Gastrocnemius medialis (tissue), 4 donors: Measurements from ENCODE around the gene GRM3.

Experiments
- POLR2A ChIP-seq, 2 donors: fragments of 450-650 bp; IDR thresholded peaks; one replicate each; pipeline ENCODE4 v1.6.1; 2017; ENCODE audit warnings: antibody characterized with exemption in 2 of 2, mild to moderate bottlenecking in 2 of 2, moderate library complexity in 2 of 2
- TF ChIP-seq, protein P1 (sequence below), 5 experiments: fragments of 450-650 bp in 3 of 5; fragments of 200-600 bp in 2 of 5; sonication (generic) in 2 of 5; IDR thresholded peaks in 4 of 5; conservative IDR thresholded peaks in 1 of 5; 1 replicate in 4 of 5; 2 replicates in 1 of 5; pipeline ENCODE4 v1.5.1; 2016 to 2019; ENCODE audit warnings: antibody characterized with exemption in 5 of 5, mild to moderate bottlenecking in 3 of 5, moderate library complexity in 3 of 5

DNA sequence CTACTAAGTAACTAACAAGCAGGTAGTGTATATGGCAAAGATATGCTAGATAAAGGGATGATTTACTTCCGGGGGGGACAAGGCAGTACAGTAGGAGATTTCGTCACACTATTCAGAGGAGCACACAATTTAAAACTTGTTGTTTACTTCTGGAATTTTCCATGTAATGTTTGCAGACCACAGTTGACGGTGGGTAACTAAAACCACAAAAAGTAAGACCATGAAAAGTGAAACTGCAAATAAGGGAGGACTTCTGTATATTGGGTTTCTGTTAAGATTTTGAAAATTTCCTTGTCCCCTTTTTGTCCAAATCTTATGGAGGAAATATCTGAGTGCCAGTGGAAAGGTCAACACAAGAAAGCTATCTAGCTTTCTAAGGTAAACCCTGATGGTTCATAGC, 245.8 kb downstream of the GRM3 start:
- TF ChIP-seq, protein P1, sequence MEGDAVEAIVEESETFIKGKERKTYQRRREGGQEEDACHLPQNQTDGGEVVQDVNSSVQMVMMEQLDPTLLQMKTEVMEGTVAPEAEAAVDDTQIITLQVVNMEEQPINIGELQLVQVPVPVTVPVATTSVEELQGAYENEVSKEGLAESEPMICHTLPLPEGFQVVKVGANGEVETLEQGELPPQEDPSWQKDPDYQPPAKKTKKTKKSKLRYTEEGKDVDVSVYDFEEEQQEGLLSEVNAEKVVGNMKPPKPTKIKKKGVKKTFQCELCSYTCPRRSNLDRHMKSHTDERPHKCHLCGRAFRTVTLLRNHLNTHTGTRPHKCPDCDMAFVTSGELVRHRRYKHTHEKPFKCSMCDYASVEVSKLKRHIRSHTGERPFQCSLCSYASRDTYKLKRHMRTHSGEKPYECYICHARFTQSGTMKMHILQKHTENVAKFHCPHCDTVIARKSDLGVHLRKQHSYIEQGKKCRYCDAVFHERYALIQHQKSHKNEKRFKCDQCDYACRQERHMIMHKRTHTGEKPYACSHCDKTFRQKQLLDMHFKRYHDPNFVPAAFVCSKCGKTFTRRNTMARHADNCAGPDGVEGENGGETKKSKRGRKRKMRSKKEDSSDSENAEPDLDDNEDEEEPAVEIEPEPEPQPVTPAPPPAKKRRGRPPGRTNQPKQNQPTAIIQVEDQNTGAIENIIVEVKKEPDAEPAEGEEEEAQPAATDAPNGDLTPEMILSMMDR (IDR thresholded peaks at IDR 0.05 in 4 of 5, conservative IDR thresholded peaks at IDR 0.05 in 1 of 5), result no peak
- TF ChIP-seq POLR2A (IDR thresholded peaks at IDR 0.05), result no peak
